HL-60 (cell line): ENCODE data around the gene TBX5.

Experiments
- DNase-seq, 2 experiments: peaks; one replicate each; pipeline ENCODE4 v3.0.0-alpha.2; 2010 to 2020; ENCODE audit warnings: low read depth in 1 of 2, low spot score in 1 of 2
- H3K27ac ChIP-seq: fragments of 250-450 bp; sonication (Bioruptor Pico); replicated peaks from 2 replicates; pipeline ENCODE4 v1.5.1; 2020; ENCODE audit warnings: mild to moderate bottlenecking, moderate library complexity
- H3K27me3 ChIP-seq: fragments of 250-450 bp; sonication (Bioruptor Pico); 2 replicates; pipeline ENCODE4 v1.5.1; 2021; ENCODE audit warnings: mild to moderate bottlenecking, moderate library complexity; ENCODE audit not compliant: insufficient read depth, poor library complexity, severe bottlenecking
- H3K4me3 ChIP-seq: replicated peaks from 2 replicates; pipeline ENCODE4 v1.5.1; 2011; ENCODE audit warnings: mild to moderate bottlenecking, control low read depth, low read length; ENCODE audit not compliant: insufficient read depth
- GABPA ChIP-seq: IDR thresholded peaks from 2 replicates; pipeline ENCODE4 v1.6.1; 2012; ENCODE audit warnings: low read depth
- POLR2AphosphoS5 ChIP-seq: IDR thresholded peaks from 2 replicates; pipeline ENCODE4 v1.6.1; 2012; ENCODE audit warnings: low read depth
- SPI1 ChIP-seq: IDR thresholded peaks from 2 replicates; pipeline ENCODE4 v1.6.1; 2012; ENCODE audit warnings: low read depth, mild to moderate bottlenecking, borderline replicate concordance
- TF ChIP-seq, protein P1 (sequence below): IDR thresholded peaks from 2 replicates; pipeline ENCODE4 v1.6.1; 2012; ENCODE audit warnings: low read depth; ENCODE audit not compliant: insufficient replicate concordance
- TF ChIP-seq, protein P2 (sequence below): IDR thresholded peaks from one replicate; pipeline ENCODE4 v1.5.1; 2011; ENCODE audit warnings: low read length, control low read depth, inconsistent platforms; ENCODE audit not compliant: insufficient read depth

Gene TBX5

DNA sequence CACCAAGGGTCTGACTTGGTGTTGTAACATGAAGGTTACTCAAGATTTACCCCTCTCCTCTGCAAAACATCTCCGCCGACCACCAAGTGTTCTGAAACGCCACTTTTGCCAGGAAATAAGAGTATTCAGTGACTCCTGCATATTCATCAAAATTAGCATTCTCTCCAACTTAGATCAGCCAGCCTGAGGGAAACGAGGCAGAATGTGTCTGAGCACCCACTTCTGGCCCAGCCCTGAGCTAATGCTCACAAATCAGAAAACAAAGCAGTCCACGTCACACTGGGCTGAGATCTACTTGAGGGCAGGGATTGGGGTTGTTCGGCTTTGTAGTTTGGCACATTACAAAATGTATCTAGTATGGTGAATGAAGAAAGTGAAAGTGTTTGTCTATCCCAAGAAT lies 64.3 kb downstream of the TBX5 start:
- DNase-seq = no peak
- TF ChIP-seq, protein P1, sequence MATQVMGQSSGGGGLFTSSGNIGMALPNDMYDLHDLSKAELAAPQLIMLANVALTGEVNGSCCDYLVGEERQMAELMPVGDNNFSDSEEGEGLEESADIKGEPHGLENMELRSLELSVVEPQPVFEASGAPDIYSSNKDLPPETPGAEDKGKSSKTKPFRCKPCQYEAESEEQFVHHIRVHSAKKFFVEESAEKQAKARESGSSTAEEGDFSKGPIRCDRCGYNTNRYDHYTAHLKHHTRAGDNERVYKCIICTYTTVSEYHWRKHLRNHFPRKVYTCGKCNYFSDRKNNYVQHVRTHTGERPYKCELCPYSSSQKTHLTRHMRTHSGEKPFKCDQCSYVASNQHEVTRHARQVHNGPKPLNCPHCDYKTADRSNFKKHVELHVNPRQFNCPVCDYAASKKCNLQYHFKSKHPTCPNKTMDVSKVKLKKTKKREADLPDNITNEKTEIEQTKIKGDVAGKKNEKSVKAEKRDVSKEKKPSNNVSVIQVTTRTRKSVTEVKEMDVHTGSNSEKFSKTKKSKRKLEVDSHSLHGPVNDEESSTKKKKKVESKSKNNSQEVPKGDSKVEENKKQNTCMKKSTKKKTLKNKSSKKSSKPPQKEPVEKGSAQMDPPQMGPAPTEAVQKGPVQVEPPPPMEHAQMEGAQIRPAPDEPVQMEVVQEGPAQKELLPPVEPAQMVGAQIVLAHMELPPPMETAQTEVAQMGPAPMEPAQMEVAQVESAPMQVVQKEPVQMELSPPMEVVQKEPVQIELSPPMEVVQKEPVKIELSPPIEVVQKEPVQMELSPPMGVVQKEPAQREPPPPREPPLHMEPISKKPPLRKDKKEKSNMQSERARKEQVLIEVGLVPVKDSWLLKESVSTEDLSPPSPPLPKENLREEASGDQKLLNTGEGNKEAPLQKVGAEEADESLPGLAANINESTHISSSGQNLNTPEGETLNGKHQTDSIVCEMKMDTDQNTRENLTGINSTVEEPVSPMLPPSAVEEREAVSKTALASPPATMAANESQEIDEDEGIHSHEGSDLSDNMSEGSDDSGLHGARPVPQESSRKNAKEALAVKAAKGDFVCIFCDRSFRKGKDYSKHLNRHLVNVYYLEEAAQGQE = no peak
- TF ChIP-seq GABPA = no peak
- TF ChIP-seq, protein P2, sequence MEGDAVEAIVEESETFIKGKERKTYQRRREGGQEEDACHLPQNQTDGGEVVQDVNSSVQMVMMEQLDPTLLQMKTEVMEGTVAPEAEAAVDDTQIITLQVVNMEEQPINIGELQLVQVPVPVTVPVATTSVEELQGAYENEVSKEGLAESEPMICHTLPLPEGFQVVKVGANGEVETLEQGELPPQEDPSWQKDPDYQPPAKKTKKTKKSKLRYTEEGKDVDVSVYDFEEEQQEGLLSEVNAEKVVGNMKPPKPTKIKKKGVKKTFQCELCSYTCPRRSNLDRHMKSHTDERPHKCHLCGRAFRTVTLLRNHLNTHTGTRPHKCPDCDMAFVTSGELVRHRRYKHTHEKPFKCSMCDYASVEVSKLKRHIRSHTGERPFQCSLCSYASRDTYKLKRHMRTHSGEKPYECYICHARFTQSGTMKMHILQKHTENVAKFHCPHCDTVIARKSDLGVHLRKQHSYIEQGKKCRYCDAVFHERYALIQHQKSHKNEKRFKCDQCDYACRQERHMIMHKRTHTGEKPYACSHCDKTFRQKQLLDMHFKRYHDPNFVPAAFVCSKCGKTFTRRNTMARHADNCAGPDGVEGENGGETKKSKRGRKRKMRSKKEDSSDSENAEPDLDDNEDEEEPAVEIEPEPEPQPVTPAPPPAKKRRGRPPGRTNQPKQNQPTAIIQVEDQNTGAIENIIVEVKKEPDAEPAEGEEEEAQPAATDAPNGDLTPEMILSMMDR = no peak
- TF ChIP-seq POLR2AphosphoS5 = no peak
- no peak for TF ChIP-seq SPI1

GRCh38 chr12:114340231-114340630 lies 65.7 kb downstream of the TBX5 start:
- no peaks in the 10 kb centered on the region for H3K27me3 ChIP-seq
- no peak for DNase-seq
- no peak overlapping the region for H3K4me3 ChIP-seq
- H3K27ac ChIP-seq = no peak overlapping the region
- no peak for TF ChIP-seq POLR2AphosphoS5
- TF ChIP-seq, protein P1 = no peak
- no peak for TF ChIP-seq GABPA
- TF ChIP-seq, protein P2 = no peak
- no peak for TF ChIP-seq SPI1

More for the DNA sequence above, 64.3 kb downstream of the TBX5 start:
- no peak overlapping the region for H3K27ac ChIP-seq
- no peak overlapping the region for H3K4me3 ChIP-seq
- no peaks in the 10 kb centered on the region for H3K27me3 ChIP-seq

DNA sequence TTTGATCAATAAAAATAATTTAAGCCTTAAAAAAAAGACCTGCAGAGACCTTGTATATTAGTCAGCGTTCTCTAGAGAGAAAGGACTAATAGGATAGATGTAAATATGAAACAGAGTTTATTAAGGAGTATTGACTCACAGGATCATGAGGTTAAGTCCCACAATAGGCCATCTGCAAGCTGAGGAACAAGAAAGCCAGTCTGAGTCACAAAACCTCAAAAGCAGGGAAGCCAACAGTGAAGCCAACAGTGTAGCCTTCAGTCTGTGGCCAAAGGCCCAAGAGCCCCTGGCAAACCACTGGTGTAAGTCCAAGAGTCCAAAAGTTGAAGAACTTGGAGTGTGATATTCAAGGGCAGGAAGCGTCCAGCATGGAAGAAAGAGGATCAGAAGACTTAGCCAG lies 66.3 kb downstream of the TBX5 start:
- no peak overlapping the region for H3K27ac ChIP-seq
- no peaks in the 10 kb centered on the region for H3K27me3 ChIP-seq
- DNase-seq = no peak
- TF ChIP-seq, protein P1 = no peak
- TF ChIP-seq GABPA = no peak
- TF ChIP-seq, protein P2 = no peak
- no peak for TF ChIP-seq POLR2AphosphoS5
- no peak for TF ChIP-seq SPI1
- H3K4me3 ChIP-seq = no peak overlapping the region
